WERI-Rb-1 (cell line): Measurements from ENCODE around the gene SNX32.
"Not testable (repeated sequence)": the region's sequence is repeated elsewhere in the genome, so short reads cannot be mapped to it uniquely, and the experiment has no call there.

Experiments
- DNase-seq: peaks from one replicate; pipeline ENCODE4 v3.0.0-alpha.2; 2020
- H3K27ac ChIP-seq: fragments of 250-450 bp; sonication (Bioruptor Pico); 2 replicates; pipeline ENCODE4 v1.5.1; 2020; ENCODE audit warnings: mild to moderate bottlenecking, moderate library complexity
- H3K27me3 ChIP-seq: fragments of 250-450 bp; sonication (Bioruptor Pico); 2 replicates; pipeline ENCODE4 v1.5.1; 2021; ENCODE audit warnings: mild to moderate bottlenecking, low read depth, moderate library complexity; ENCODE audit not compliant: insufficient read depth, severe bottlenecking
- H3K36me3 ChIP-seq: fragments of 250-450 bp; sonication (Bioruptor Pico); 2 replicates; pipeline ENCODE4 v1.5.1; 2020; ENCODE audit warnings: mild to moderate bottlenecking, moderate library complexity
- H3K4me3 ChIP-seq: 2 replicates; pipeline ENCODE4 v1.5.1; 2011; ENCODE audit warnings: low read depth, mild to moderate bottlenecking, control low read depth, low read length
- H3K9me3 ChIP-seq: fragments of 250-450 bp; sonication (Bioruptor Pico); 2 replicates; pipeline ENCODE4 v1.5.1; 2021; ENCODE audit warnings: mild to moderate bottlenecking, moderate library complexity; ENCODE audit not compliant: severe bottlenecking
- CTCF ChIP-seq: IDR thresholded peaks from 2 replicates; pipeline ENCODE4 v1.5.1; 2011; ENCODE audit warnings: low read depth, mild to moderate bottlenecking, control low read depth, inconsistent platforms, low read length

SNX32 gene

GRCh38 chr11:65817835-65818680, 15.7 kb upstream of the SNX32 start:
- Histone ChIP-seq H3K27ac (peak overlapping the region; percentile 53; the same call in 1 of the 2 replicates), H3K9me3 (no peaks in the 10 kb centered on the region), H3K27me3 (no peaks in the 10 kb centered on the region), H3K36me3 (no peaks in the 10 kb centered on the region), H3K4me3 (peak overlapping the region; percentile 65)
- peak; percentile 92 for DNase-seq
- TF ChIP-seq CTCF, result peak; percentile 96

DNA sequence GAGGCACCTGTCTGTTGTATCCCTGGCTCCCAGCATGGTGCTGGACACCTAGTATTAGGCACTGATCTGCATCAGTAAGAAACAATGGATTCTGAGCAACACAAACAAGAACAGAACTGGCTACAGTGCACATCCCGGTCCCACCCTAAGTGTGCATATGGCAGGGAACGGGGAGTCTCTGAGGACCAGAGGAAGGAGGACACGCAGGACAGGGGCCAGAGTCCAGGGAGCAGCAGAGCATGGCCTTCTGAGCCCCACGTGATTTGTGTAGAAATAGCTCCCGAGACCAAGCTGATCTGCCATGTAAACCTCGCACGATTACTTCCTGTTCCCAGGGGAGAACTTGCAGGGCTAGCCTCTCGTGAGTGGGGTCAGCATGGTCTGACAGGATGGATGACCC, 12.7 kb upstream of the SNX32 start:
- Histone ChIP-seq H3K27me3 (no peaks in the 10 kb centered on the region), H3K27ac (no peak overlapping the region), H3K36me3 (no peaks in the 10 kb centered on the region), H3K4me3 (no peak overlapping the region), H3K9me3 (no peaks in the 10 kb centered on the region)
- no peak for TF ChIP-seq CTCF
- no peak for DNase-seq

GRCh38 chr11:65822776-65823528, 10.8 kb upstream of the SNX32 start:
- DNase-seq, result no peak
- Histone ChIP-seq H3K27ac (no peak overlapping the region), H3K36me3 (no peaks in the 10 kb centered on the region), H3K27me3 (no peaks in the 10 kb centered on the region), H3K4me3 (no peak overlapping the region), H3K9me3 (no peaks in the 10 kb centered on the region)
- TF ChIP-seq CTCF, result no peak

DNA sequence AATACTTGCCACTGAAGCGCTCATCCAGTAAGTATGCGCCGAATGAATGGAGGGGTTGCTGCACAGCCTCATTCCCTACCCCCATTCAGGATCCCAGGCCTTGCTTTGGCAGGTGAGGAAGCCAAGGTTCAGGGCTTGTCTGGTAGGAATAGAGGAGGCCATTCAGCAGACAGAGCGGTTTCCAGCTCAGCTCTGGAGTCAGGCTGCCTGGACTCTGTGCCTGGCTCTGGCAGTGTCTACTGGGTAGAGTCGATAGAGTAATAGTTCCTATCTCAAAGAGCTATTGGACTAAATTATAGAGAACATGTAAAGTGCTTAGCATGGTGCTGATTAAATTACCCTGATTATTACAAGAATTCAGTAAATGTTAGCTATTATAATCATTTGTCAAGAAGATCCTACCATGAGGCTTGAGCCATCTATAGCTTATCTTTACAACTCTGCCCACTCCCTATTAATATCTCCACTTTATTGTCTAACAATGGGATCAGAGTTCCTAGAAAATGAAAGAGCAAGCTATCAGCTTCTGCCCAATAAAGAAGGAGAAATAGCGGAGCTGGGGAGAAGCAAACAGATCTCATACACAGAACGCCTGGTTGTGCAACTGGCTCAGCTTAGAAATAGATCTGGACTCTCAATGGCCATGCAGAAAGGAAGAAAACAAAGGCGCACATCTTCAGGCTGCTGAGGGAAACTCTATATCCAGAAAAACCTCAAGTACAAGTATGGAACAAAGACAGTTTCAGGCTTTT, 6.6 kb upstream of the SNX32 start:
- no peak for TF ChIP-seq CTCF

DNA sequence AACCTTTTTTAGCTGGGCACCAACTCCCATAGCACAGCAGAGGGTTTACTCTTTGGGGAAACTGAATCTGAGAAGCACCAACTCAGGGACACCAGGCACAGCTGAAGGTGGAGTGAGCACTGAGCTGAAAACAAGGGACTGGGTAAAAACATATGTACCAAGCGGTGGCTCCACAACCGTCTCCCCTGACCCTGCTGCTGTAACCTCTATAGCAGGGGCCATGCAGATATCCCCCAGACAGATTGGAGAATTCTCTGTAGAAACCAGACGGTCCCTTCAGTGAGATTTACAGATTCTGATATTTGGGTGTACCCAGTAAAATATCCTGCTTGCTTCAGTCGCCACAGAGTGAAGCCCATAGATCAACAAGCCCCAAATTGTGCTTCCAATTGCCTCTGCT, 4.3 kb upstream of the SNX32 start:
- no peak overlapping the region for H3K4me3 ChIP-seq
- TF ChIP-seq CTCF, result no peak
- H3K36me3 ChIP-seq, result no peaks in the 10 kb centered on the region

More for the DNA sequence above, 6.6 kb upstream of the SNX32 start:
- Histone ChIP-seq H3K36me3 (no peaks in the 10 kb centered on the region), H3K4me3 (no peak overlapping the region), H3K27me3 (no peaks in the 10 kb centered on the region), H3K27ac (no peak overlapping the region), H3K9me3 (no peaks in the 10 kb centered on the region)
- DNase-seq, result no peak

DNA sequence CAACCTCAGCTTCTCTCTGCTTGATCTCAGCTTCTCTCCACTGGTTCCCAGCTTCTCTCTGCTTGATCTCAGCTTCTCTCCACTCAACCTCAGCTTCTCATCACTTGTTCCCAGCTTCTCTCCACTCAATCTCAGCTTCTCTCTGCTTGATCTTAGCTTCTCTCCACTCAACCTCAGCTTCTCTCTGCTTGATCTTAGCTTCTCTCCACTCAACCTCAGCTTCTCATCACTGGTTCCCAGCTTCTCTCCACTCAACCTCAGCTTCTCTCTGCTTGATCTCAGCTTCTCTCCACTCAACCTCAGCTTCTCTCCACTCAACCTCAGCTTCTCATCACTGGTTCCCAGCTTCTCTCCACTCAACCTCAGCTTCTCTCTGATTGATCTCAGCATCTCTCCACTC, 1.5 kb upstream of the SNX32 start:
- not testable (repeated sequence) for DNase-seq, H3K27me3 ChIP-seq, H3K4me3 ChIP-seq, H3K36me3 ChIP-seq, H3K27ac ChIP-seq, H3K9me3 ChIP-seq

More for the DNA sequence above, 4.3 kb upstream of the SNX32 start:
- Histone ChIP-seq H3K9me3 (no peaks in the 10 kb centered on the region), H3K27me3 (no peaks in the 10 kb centered on the region), H3K27ac (no peak overlapping the region)
- DNase-seq, result no peak
